K562 (cell line): ENCODE measurements around the gene VENTX. TPM values are rescaled to one million over a fixed set of nuclear protein-coding genes. Genes with fewer than 3 reads are reported as not detected.
A peak's percentile ranks its signal among the peaks of the same experiment; 100 is the strongest.

Experiments used
- ATAC-seq: fragments of 200-7000 bp; cut with Tn5 transposase; 3 replicates; pipeline ENCODE4 v1.9.1; 2020; ENCODE audit warnings: moderate library complexity
- BruUV-seq: library from RNA; stranded (reverse); fragments of 400-500 nt; replicated peaks from 2 replicates; lab custom pipeline; 2021; lab: Mats Ljungman, UMichigan
- CTCF ChIA-PET: fragments of 300-600 bp; formaldehyde crosslinking; extraction: SDS; loops from one replicate; lab custom pipeline; 2021; ENCODE audit warnings: low intra/inter-chr PET ratio; lab: Yijun Ruan, JAX
- POLR2A ChIA-PET: fragments of 300-600, 350-650 bp; sonication (Branson Sonifier 250); formaldehyde crosslinking; extraction: SDS; loops from one replicate; lab custom pipeline; 2021; ENCODE audit warnings: antibody characterized with exemption, inconsistent platforms; lab: Yijun Ruan, JAX
- DNase-seq, 4 experiments: peaks; one replicate each; pipeline versions ENCODE4 v3.0.0 to v3.0.0-alpha.2; 2011 to 2018; ENCODE audit warnings: low spot score in 3 of 4, mixed read lengths in 3 of 4; ENCODE audit errors: extremely low read depth in 1 of 4
- FAIRE-seq: peaks from 2 replicates; lab custom pipeline; 2011; peaks lifted over from hg19 to GRCh38; lab: Jason Lieb, UNC
- H2AFZ ChIP-seq: 2 replicates; pipeline ENCODE4 v1.6.0; 2011; ENCODE audit warnings: low read depth, low read length, control low read depth, inconsistent platforms
- H3K27ac ChIP-seq: fragments of 200-600 bp; 3 replicates; pipeline ENCODE4 v1.8.0; 2011; ENCODE audit warnings: low read depth, mild to moderate bottlenecking, control low read depth, inconsistent platforms, low read length, moderate library complexity, mixed read lengths; ENCODE audit errors: extremely low read depth
- H3K27me3 ChIP-seq, 2 experiments: fragments of 300-600 bp in 1 of 2; 2 replicates in 1 of 2; 3 replicates in 1 of 2; pipeline versions ENCODE4 v1.6.0 to v1.8.0; 2011; ENCODE audit warnings: inconsistent platforms in 2 of 2, low read length in 2 of 2, mild to moderate bottlenecking in 1 of 2, mixed read lengths in 1 of 2, moderate library complexity in 1 of 2; ENCODE audit not compliant: control insufficient read depth in 2 of 2, insufficient read depth in 2 of 2
- H3K36me3 ChIP-seq: fragments of 300-600 bp; 3 replicates; pipeline ENCODE4 v1.8.0; 2011; ENCODE audit warnings: mild to moderate bottlenecking, low read length, inconsistent platforms; ENCODE audit not compliant: control insufficient read depth, insufficient read depth
- H3K4me1 ChIP-seq, 2 experiments: fragments of 200-600 bp in 1 of 2; replicated peaks in 1 of 2; 2 replicates in 1 of 2; 3 replicates in 1 of 2; pipeline versions ENCODE4 v1.5.1 to v1.8.0; 2011; ENCODE audit warnings: inconsistent platforms in 2 of 2, low read length in 2 of 2, mild to moderate bottlenecking in 1 of 2, mixed read lengths in 1 of 2, moderate library complexity in 1 of 2; ENCODE audit not compliant: control insufficient read depth in 2 of 2, insufficient read depth in 2 of 2
- H3K4me2 ChIP-seq: 2 replicates; pipeline ENCODE4 v1.6.1; 2011; ENCODE audit warnings: low read length, control low read depth, inconsistent platforms, mixed read lengths; ENCODE audit not compliant: insufficient read depth
- H3K4me3 ChIP-seq: fragments of 200-600 bp; sonication (generic), shearing (Covaris generic); 2 replicates; pipeline ENCODE4 v1.5.1; 2016; ENCODE audit warnings: control low read depth, inconsistent platforms
- H3K79me2 ChIP-seq: fragments of 200-600 bp; 3 replicates; pipeline ENCODE4 v1.8.0; 2011; ENCODE audit warnings: low read length, inconsistent platforms; ENCODE audit not compliant: control insufficient read depth, insufficient read depth
- H3K9ac ChIP-seq, 2 experiments: 2 replicates each; pipeline versions ENCODE4 v1.6.0 to v1.6.1; 2011; ENCODE audit warnings: low read depth in 2 of 2, low read length in 2 of 2, control low read depth in 1 of 2, inconsistent platforms in 1 of 2, mild to moderate bottlenecking in 1 of 2, mixed read lengths in 1 of 2; ENCODE audit not compliant: insufficient read depth in 1 of 2
- H3K9me1 ChIP-seq: one replicate; pipeline ENCODE4 v1.6.0; 2011; ENCODE audit warnings: inconsistent platforms, mild to moderate bottlenecking, low read length, moderate library complexity; ENCODE audit not compliant: control insufficient read depth, insufficient read depth
- H3K9me3 ChIP-seq: replicated peaks from 2 replicates; pipeline ENCODE4 v1.5.1; 2011; ENCODE audit warnings: low read depth, low read length, inconsistent platforms; ENCODE audit not compliant: control insufficient read depth, insufficient read depth
- H4K20me1 ChIP-seq: replicated peaks from 2 replicates; pipeline ENCODE4 v1.6.1; 2011; ENCODE audit warnings: low read length, inconsistent platforms, mixed read lengths; ENCODE audit not compliant: control insufficient read depth, insufficient read depth
- GTF2A2 ChIP-seq: IDR thresholded peaks from 2 replicates; pipeline ENCODE4 v1.6.1; 2016; ENCODE audit warnings: mild to moderate bottlenecking, missing genetic modification characterization, missing compliant biosample characterization
- HIVEP1 ChIP-seq: fragments of 250-450 bp; sonication (Bioruptor Pico); IDR thresholded peaks from 2 replicates; pipeline ENCODE4 v1.4.0; 2020; ENCODE audit warnings: mild to moderate bottlenecking
- KAT7 ChIP-seq: sonication (generic); formaldehyde crosslinking; IDR thresholded peaks from 2 replicates; pipeline ENCODE4 v1.8.0; 2022; ENCODE audit warnings: missing genetic modification reagents, mild to moderate bottlenecking, borderline replicate concordance
- MLLT1 ChIP-seq, 2 experiments: fragments of 450-650 bp; IDR thresholded peaks; 2 replicates each; pipeline ENCODE4 v1.6.1; 2016
- NONO ChIP-seq, 2 experiments: fragments of 200-400 bp in 1 of 2; fragments of 450-650 bp in 1 of 2; formaldehyde crosslinking in 1 of 2; IDR thresholded peaks; 2 replicates each; pipeline ENCODE4 v1.6.1; 2017; ENCODE audit warnings: low read depth in 2 of 2, mild to moderate bottlenecking in 2 of 2, moderate library complexity in 2 of 2, low read length in 1 of 2
- PBX2 ChIP-seq, 2 experiments: IDR thresholded peaks in 1 of 2; conservative IDR thresholded peaks in 1 of 2; 2 replicates each; pipeline ENCODE4 v1.6.1; 2016; ENCODE audit warnings: low read depth in 2 of 2, mild to moderate bottlenecking in 1 of 2, missing compliant biosample characterization in 1 of 2, missing genetic modification characterization in 1 of 2, moderate library complexity in 1 of 2
- POU5F1 ChIP-seq: fragments of 150-350 bp; IDR thresholded peaks from 2 replicates; pipeline ENCODE4 v1.6.1; 2014; ENCODE audit warnings: borderline replicate concordance, low read length, low read depth, mild to moderate bottlenecking; ENCODE audit not compliant: partially characterized antibody
- SLC30A9 ChIP-seq: fragments of 250-450 bp; sonication (Bioruptor Pico); IDR thresholded peaks from 2 replicates; pipeline ENCODE4 v1.8.0; 2022; ENCODE audit warnings: mild to moderate bottlenecking, moderate library complexity
- SMARCE1 ChIP-seq: fragments of 450-650 bp; IDR thresholded peaks from 2 replicates; pipeline ENCODE4 v1.7.1; 2016; ENCODE audit warnings: mild to moderate bottlenecking
- SRSF7 ChIP-seq: fragments of 200-400 bp; formaldehyde crosslinking; optimal IDR thresholded peaks from 2 replicates; pipeline ENCODE3; 2017; ENCODE audit warnings: mild to moderate bottlenecking, low read depth, low read length
- STAT5B ChIP-seq: fragments of 250-450 bp; sonication (Bioruptor Pico); IDR thresholded peaks from 2 replicates; pipeline ENCODE4 v1.8.0; 2021; ENCODE audit warnings: mild to moderate bottlenecking, inconsistent platforms
- TCF3 ChIP-seq: sonication (generic); formaldehyde crosslinking; IDR thresholded peaks from 2 replicates; pipeline ENCODE4 v1.4.0; 2020; ENCODE audit warnings: mild to moderate bottlenecking, missing genetic modification reagents
- U2AF2 ChIP-seq: fragments of 200-400 bp; formaldehyde crosslinking; optimal IDR thresholded peaks from 2 replicates; pipeline ENCODE3; 2017; ENCODE audit warnings: low read depth, mild to moderate bottlenecking, low read length
- ZNF324 ChIP-seq: fragments of 250-450 bp; sonication (Bioruptor Pico); IDR thresholded peaks from 2 replicates; pipeline ENCODE4 v1.4.0; 2020; ENCODE audit warnings: mild to moderate bottlenecking
- ZNF41 ChIP-seq: fragments of 250-450 bp; sonication (Bioruptor Pico); conservative IDR thresholded peaks from 2 replicates; pipeline ENCODE4 v1.4.0; 2020; ENCODE audit warnings: mild to moderate bottlenecking
- ZNF449 ChIP-seq: fragments of 250-450 bp; sonication (Bioruptor Pico); IDR thresholded peaks from 2 replicates; pipeline ENCODE4 v1.8.0; 2022; ENCODE audit warnings: moderate library complexity, mild to moderate bottlenecking, inconsistent platforms
- WGBS: fragments of 100-300 bp; shearing (Covaris generic); methylation state at CpG from one replicate; pipeline ENCODE4 v1.1.6; 2016; ENCODE audit warnings: low coverage, mixed read lengths; ENCODE audit not compliant: insufficient coverage; ENCODE audit errors: missing lambda C conversion rate; 5-methylcytosine and 5-hydroxymethylcytosine counted together
- in situ Hi-C: fragments of 300-500 bp; cut with MboI; formaldehyde crosslinking; loops from 4 replicates; pipeline ENCODE4 v1.15.0; 2018; ENCODE audit warnings: inconsistent platforms, mixed read lengths
- intact Hi-C: fragments of 100-400 bp; cut with micrococcal nuclease; formaldehyde crosslinking; loops from 2 replicates; pipeline ENCODE4 v1.14.2; 2022
- polyA plus RNA-seq, 8 experiments: library from polyadenylated mRNA; depleted of rRNA in 4 of 8; stranded (reverse) in 5 of 8; unstranded in 3 of 8; fragments of >200 nt; fragmentation: Nextera tagmentation in 2 of 8; fragmentation: Illumina TruSeq in 1 of 8; extraction: Ambion mirVana in 2 of 8; extraction: Trizol in 1 of 8; gene quantifications; 2 replicates each; pipeline versions ENCODE4 v1.2.1 to v1.2.3, GENCODE V29; 2011 to 2014; ENCODE audit warnings: inconsistent platforms in 1 of 8, missing spikeins in 1 of 8
- total RNA-seq, 7 experiments: library from RNA; depleted of rRNA in 6 of 7; stranded (reverse); fragments of >200 nt in 6 of 7; fragmentation: Illumina TruSeq in 2 of 7; extraction: Trizol in 2 of 7; gene quantifications; 2 replicates each; pipeline versions ENCODE4 v1.2.1 to v1.2.3, GENCODE V29; 2011 to 2021; ENCODE audit warnings: low replicate concordance in 1 of 7

VENTX gene
- total and polyA plus RNA-seq, 9 of the 15 experiments (the other 6 are each of a cell fraction or from before 2014, with no cell fraction given) = 0.07 to 0.70 (median 0.20) TPM; not detected in 1

GRCh38 chr10:133198621-133199487, 38.8 kb upstream of the VENTX start:
- no peak for FAIRE-seq
- Histone ChIP-seq H3K9me3 (no peaks in the 10 kb centered on the region), H4K20me1 (no peaks in the 10 kb centered on the region), H3K27me3 (peaks cover 12 to 74% of the 10 kb centered on the region in 2 experiments; a peak in 4 of 5 replicates), H3K36me3 (no peaks in the 10 kb centered on the region), H3K4me1 (peaks cover 0 to 77% of the 10 kb centered on the region in 2 experiments; a peak in 2 of 5 replicates), H2AFZ (no peak overlapping the region), H3K9me1 (no peaks in the 10 kb centered on the region), H3K27ac (no peak overlapping the region), H3K9ac (no peak overlapping the region; a peak in 1 of 4 replicates), H3K4me3 (no peak overlapping the region), H3K79me2 (no peaks in the 10 kb centered on the region), H3K4me2 (no peak overlapping the region)
- no TSS peak for BruUV-seq
- ATAC-seq = no peak
- in situ Hi-C loops (no loop called here), intact Hi-C loops (no loop called here)
- CTCF ChIA-PET = no interaction called here
- POLR2A ChIA-PET = interaction anchor here (0.6 kb wide), 1 partner anchor 155 kb away, joined by 4 read pairs; no protein-coding TSS in a partner anchor
- DNase-seq = peak in 1 of 4 experiments; percentile 27
- 14% methylated on average over 26 of the region's 54 CpGs for WGBS
- TF ChIP-seq MLLT1 (IDR thresholded peaks at IDR 0.05) (no peak), SRSF7 (no peak), KAT7 (CRISPR knock-in tag) (no peak), PBX2 (CRISPR knock-in tag; IDR thresholded peaks at IDR 0.05; ENCODE audit: low read depth) (no peak), PBX2 (tag; conservative IDR thresholded peaks at IDR 0.05; ENCODE audit: low read depth) (no peak), NONO (IDR thresholded peaks at IDR 0.05; ENCODE audit: low read depth in 2 of 2, low read length in 1 of 2) (no peak), HIVEP1 (CRISPR knock-in tag) (no peak), ZNF41 (CRISPR knock-in tag) (no peak), GTF2A2 (tag) (no peak), ZNF449 (CRISPR knock-in tag) (no peak), POU5F1 (no peak), STAT5B (no peak), TCF3 (CRISPR knock-in tag) (no peak), SLC30A9 (no peak), ZNF324 (CRISPR knock-in tag) (no peak), SMARCE1 (no peak), U2AF2 (no peak)
